ENCODE results near the gene FAM78B. TPM values are rescaled to one million over a fixed set of nuclear protein-coding genes. Genes with fewer than 3 reads are reported as not detected.

The FAM78B gene
- total RNA-seq, 2 donors from 2014 or later = 3.7 to 11.0 TPM

DNA sequence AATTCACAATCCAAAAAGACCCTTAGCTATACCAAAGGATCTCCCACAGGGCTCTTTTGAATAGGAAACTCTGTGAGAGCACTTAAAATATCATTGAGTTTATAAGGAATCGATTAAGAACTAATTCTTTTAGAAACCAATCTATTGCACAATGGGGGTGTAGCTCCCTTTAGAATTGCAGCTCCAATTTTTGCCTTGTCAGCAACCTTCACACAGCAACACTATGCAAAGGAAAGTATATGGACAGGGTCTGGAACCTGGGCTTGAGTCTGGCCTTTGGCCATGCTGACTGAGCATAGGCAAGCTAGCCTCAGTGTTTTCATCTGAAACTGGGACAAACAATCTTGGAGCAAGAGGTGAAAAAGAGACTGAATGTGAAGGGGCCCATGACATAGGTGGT lies 17.2 kb upstream of the FAM78B start:
- no peak for TF ChIP-seq CTCF (IDR thresholded peaks at IDR 0.05)
- no peak for TF ChIP-seq POLR2AphosphoS5 (IDR thresholded peaks at IDR 0.05)
- no peak for TF ChIP-seq POLR2A (IDR thresholded peaks at IDR 0.05)
- H3K4me3 ChIP-seq = no peak overlapping the region
- no peaks in the 10 kb centered on the region for H3K9me3 ChIP-seq
- intact Hi-C loops (cut with DNase I) = no loop called here
- H3K27ac ChIP-seq = no peak overlapping the region
- H3K27me3 ChIP-seq (replicated peaks; ENCODE audit: insufficient read depth) = no peaks in the 10 kb centered on the region
- DNase-seq (ENCODE audit: low spot score) = no peak
- H3K4me1 ChIP-seq (replicated peaks) = no peaks in the 10 kb centered on the region
- H3K36me3 ChIP-seq = no peaks in the 10 kb centered on the region
- 85% methylated on average over 1 of the region's 1 CpG for WGBS

DNA sequence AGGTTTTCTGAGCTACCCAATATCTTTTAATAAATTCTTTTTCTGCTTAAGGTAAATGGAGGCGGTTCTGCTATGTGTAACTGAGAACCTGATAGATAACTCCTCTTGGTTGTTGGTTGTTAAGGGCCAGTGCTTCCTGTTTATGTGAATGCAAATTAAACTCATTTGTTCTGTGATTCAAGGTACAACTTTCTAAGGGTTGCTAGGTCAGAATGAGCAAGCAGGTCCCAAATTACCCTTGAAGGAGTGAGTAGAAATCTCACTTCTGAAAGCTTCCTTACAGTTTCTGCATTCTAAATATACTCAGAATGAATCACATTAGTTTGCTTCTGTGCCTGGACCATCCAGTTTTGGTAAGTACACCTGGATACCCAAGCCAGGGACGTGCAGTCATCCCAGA lies 15.5 kb upstream of the FAM78B start:
- DNase-seq (ENCODE audit: low spot score) = no peak
- TF ChIP-seq POLR2A (IDR thresholded peaks at IDR 0.05) (no peak), POLR2AphosphoS5 (IDR thresholded peaks at IDR 0.05) (no peak), CTCF (IDR thresholded peaks at IDR 0.05) (no peak)
- Histone ChIP-seq H3K4me3 (no peak overlapping the region), H3K9me3 (no peaks in the 10 kb centered on the region), H3K4me1 (replicated peaks) (no peaks in the 10 kb centered on the region), H3K36me3 (no peaks in the 10 kb centered on the region), H3K27me3 (replicated peaks; ENCODE audit: insufficient read depth) (no peaks in the 10 kb centered on the region), H3K27ac (no peak overlapping the region)
- intact Hi-C loops (cut with DNase I) = no loop called here
- WGBS = 58% methylated on average over 2 of the region's 2 CpGs

DNA sequence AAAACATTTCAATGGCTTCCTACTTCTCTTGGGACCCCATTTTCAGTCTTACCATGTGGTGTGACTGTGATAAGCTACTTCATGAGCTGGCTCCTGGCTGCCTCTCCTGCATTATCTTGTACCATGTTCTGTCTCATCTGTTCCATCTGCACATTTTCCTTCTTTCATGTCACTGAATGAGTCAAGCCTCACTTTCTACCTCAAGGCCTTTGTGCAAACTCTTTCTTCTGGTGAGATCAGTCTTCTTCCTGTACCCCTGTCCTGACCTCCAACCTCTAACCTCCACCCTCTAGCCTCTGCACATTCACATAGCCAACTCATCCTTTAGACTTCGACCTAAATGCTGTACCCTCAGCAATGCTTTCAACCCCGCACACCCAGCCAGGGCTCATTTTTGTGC lies 9.6 kb upstream of the FAM78B start:
- no peak overlapping the region for H3K27ac ChIP-seq
- TF ChIP-seq POLR2AphosphoS5 (IDR thresholded peaks at IDR 0.05) (no peak), CTCF (IDR thresholded peaks at IDR 0.05) (no peak), POLR2A (IDR thresholded peaks at IDR 0.05) (no peak)
- H3K27me3 ChIP-seq (replicated peaks; ENCODE audit: insufficient read depth) = no peaks in the 10 kb centered on the region
- H3K4me3 ChIP-seq = no peak overlapping the region
- H3K4me1 ChIP-seq (replicated peaks) = no peaks in the 10 kb centered on the region
- no peaks in the 10 kb centered on the region for H3K36me3 ChIP-seq
- 94% methylated on average over 2 of the region's 2 CpGs for WGBS
- intact Hi-C loops (cut with DNase I) = no loop called here
- DNase-seq (ENCODE audit: low spot score) = no peak
- H3K9me3 ChIP-seq = no peaks in the 10 kb centered on the region

GRCh38 chr1:166175032-166175431 lies 8.2 kb upstream of the FAM78B start:
- intact Hi-C loops (cut with DNase I) = no loop called here
- H3K27ac ChIP-seq = no peak overlapping the region
- H3K4me3 ChIP-seq = no peak overlapping the region
- TF ChIP-seq POLR2A (IDR thresholded peaks at IDR 0.05) = no peak
- no peak for TF ChIP-seq CTCF (IDR thresholded peaks at IDR 0.05)
- no peak for TF ChIP-seq POLR2AphosphoS5 (IDR thresholded peaks at IDR 0.05)
- H3K4me1 ChIP-seq (replicated peaks) = no peaks in the 10 kb centered on the region
- no peaks in the 10 kb centered on the region for H3K36me3 ChIP-seq
- no peaks in the 10 kb centered on the region for H3K9me3 ChIP-seq
- no peaks in the 10 kb centered on the region for H3K27me3 ChIP-seq (replicated peaks; ENCODE audit: insufficient read depth)
- DNase-seq (ENCODE audit: low spot score) = no peak

DNA sequence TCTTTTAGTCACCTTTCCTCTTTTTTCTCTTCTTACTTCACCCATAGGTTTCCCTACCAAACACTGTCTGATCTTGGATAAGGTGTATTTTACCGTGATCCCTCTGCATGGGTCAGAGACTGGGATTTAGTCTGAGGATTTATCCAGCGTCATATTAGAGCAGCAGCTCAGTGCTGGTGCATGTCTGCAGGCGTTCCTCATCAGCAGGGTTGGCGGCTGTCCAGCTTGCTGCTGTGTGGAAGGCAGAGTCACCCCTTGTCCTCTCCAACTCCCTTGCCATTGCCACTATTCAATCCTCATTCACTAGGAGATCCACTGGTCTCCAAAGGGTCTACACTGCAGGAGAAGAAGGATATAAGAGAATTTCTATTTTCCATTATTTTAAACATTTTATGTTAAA lies 7.3 kb upstream of the FAM78B start:
- Histone ChIP-seq H3K9me3 (no peaks in the 10 kb centered on the region), H3K4me1 (replicated peaks) (no peaks in the 10 kb centered on the region), H3K27me3 (replicated peaks; ENCODE audit: insufficient read depth) (no peaks in the 10 kb centered on the region), H3K36me3 (no peaks in the 10 kb centered on the region), H3K27ac (no peak overlapping the region), H3K4me3 (no peak overlapping the region)
- no peak for DNase-seq (ENCODE audit: low spot score)
- WGBS = 58% methylated on average over 4 of the region's 4 CpGs
- intact Hi-C loops (cut with DNase I) = no loop called here
- TF ChIP-seq CTCF (IDR thresholded peaks at IDR 0.05) (no peak), POLR2AphosphoS5 (IDR thresholded peaks at IDR 0.05) (no peak), POLR2A (IDR thresholded peaks at IDR 0.05) (no peak)
